Bone marrow (tissue), 2 donors: ENCODE results near the gene SH3RF2.
"Not testable (repeated sequence)": the region's sequence is repeated elsewhere in the genome, so short reads cannot be mapped to it uniquely, and the experiment has no call there.

ENCODE experiments used
- DNase-seq, 2 donors: peaks; one replicate each; lab custom pipeline; 2025; lab: John Stamatoyannopoulos, UW

The SH3RF2 gene

DNA sequence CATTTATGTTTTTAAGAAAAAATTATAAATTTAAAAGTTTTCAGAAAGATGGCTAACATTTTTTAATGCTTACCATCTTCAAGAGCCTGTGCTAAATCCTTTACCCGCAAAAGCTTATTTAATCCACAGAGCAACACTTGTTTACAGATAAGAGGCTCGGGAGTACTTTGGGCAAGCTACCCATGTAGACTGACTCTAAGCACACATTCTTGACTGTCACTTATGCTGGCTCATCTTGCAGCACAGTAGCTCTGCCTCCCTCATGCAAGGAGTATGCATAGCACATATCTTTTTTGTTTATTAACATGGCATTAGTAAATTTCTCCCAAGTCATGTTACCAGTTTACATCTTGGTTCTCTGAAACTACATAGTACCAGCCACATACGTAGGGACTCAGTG lies 14.7 kb downstream of the SH3RF2 start:
- DNase-seq: no peak

DNA sequence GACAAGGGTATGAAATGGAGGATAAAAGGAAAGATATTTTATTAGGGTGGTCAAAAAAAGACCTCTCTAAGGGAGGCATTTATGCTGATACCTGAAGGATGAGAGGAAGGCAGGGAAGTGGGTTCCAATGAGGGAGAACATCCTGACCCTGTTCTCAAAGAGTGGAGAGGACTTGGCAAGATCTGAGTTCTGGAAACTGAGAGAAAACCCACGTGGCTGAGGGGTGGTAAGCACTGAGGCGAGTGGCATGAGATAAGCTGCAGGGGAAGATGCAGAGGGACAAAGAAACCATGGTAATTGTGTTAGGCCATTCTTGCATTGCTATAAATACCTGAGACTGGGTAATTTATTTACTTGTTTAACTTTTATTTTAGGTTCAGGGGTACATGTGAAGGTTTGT lies 16.8 kb downstream of the SH3RF2 start:
- no peak for DNase-seq

- not testable (repeated sequence) for DNase-seq
These were observed 17.8 kb downstream of the SH3RF2 start for GRCh38 chr5:145954140-145954539.

DNA sequence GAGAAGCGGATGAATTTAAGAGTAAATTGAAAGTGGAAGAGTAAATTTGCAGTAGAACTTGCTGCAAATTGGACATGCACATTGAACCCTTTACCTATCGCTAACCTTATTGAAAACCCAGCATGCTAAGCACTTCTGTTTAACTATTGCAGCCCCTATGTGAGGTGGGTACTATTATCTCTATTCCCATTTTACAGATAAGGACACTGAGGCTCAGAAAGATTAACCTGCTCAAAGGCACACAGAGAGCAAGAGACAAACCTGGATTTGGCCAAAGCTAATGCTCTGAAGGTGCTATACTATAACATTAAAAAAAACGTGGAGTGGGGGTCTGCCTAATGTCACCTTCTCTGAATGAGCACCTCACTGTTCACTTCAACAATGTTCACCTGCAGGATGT lies 21.0 kb downstream of the SH3RF2 start:
- no peak for DNase-seq

DNA sequence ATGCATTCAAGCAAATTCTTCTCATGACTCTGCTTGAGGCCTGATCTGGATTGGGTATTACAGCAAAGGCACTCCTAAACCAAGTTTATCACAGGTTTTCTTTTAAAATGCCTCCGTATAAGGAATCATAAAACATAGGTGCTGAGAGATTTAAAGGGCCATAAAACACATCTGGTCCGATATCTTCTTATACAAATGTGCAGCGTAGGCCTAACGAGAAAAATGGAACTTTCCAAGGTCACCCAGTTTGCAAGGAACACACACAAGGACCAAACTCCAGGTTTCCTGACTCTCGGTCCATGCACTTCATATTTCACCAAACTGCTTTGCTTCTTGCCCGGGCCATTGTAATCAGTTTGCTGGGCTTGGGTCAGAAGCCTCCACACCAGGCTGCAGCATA lies 22.1 kb downstream of the SH3RF2 start:
- DNase-seq: no peak

- DNase-seq: no peak
These were observed 23.8 kb downstream of the SH3RF2 start for GRCh38 chr5:145960166-145960565.

DNA sequence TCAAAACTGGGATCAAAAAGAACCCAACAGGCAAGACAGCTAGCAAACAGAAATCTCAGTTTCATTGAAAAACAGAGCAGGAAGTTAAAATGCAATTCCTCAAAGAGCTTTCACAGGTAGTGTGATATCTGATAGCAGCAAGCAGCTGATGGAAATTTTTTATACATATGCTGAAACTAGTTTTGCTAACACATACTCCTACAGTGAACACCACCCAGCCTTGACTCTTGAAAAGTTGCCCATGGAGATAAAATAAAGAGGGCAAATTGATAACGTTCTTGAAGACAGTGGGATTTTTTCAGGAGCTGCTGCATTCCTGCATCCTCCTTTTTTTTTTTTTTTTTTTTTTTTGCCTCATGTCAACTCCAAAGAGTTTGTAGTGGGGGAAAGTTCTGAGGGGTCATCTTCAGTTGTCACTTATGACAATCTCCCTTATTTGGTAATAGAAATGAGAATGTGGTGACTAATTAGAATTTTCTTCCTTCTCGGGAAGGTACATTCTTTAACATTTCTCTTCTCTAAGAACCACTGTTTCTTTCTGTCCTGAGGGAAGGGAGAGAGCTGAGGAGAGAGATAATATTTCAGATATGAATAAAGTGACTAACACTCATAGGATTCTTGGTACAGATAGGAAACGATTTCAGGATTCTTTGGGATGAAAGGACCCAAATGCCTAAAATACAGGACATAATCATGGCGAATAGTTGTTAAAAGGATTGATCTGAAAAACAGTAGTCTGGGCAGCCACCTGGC lies 24.6 kb downstream of the SH3RF2 start:
- no peak for DNase-seq

GRCh38 chr5:145962001-145962400 lies 25.6 kb downstream of the SH3RF2 start:
- DNase-seq: no peak

DNA sequence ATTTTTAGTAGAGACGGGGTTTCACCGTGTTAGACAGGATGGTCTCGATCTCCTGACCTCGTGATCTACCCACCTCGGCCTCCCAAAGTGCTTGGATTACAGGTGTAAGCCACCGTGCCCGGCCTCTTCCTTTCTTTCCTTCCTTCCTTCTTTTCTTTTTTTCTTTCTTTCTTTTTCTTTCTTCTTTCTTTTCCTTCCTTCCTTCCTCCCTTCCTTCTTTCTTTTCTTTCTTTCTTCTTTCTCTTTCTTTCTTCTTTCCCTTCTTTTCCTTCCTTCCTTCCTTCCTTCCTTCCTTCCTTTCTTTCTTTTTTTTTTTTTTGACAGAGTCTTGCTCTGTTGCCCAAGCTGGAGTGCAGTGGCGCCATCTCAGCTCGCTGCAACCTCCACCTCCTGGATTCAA lies 27.6 kb downstream of the SH3RF2 start:
- DNase-seq: not testable (repeated sequence)

GRCh38 chr5:145965804-145966203 lies 29.4 kb downstream of the SH3RF2 start:
- no peak for DNase-seq

- no peak for DNase-seq
These were observed 30.9 kb downstream of the SH3RF2 start for GRCh38 chr5:145967296-145967695.

- no peak for DNase-seq
These were observed 32.8 kb downstream of the SH3RF2 start for GRCh38 chr5:145968970-145969713.

DNA sequence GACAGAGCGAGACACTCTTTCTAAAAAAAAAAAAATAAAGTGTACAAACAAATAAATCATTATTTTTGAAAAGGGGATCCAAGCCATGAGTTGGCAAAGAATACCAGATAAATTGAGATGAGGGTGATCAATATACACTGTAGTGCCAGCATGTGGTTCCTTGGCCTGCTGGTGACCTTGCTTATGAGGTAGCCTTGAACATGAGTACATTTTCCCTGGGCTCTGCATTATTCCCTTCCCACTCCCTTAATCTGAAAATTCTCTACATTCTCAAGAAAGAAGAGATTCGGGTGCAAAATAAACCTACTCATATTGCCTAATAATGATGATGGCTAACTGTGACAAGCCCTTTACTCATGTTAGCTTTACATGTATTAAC lies 33.3 kb downstream of the SH3RF2 start:
- no peak for DNase-seq

GRCh38 chr5:145971108-145971507 lies 34.7 kb downstream of the SH3RF2 start:
- DNase-seq: no peak

DNA sequence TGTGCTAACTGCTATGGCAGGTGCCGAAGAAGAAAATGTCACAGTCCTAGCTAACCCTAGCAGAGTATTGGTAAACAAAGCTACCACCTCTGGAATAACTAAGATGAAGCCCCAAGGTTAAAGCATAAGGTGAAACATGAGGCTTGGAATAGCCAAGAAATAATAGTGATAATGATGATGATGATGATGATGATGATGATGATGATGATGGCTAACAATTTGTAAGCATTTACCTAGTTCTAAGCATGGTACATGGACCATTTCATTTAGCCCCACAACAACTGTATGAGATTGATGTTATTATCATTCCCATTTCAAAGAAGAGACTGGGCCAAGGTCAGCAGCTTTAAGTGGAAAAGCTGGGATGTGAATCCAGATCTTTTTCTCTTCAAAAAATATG lies 35.3 kb downstream of the SH3RF2 start:
- DNase-seq: no peak

GRCh38 chr5:145975001-145975360 lies 38.6 kb downstream of the SH3RF2 start:
- DNase-seq: no peak

GRCh38 chr5:145975361-145976066 lies 39.1 kb downstream of the SH3RF2 start:
- DNase-seq: no peak

DNA sequence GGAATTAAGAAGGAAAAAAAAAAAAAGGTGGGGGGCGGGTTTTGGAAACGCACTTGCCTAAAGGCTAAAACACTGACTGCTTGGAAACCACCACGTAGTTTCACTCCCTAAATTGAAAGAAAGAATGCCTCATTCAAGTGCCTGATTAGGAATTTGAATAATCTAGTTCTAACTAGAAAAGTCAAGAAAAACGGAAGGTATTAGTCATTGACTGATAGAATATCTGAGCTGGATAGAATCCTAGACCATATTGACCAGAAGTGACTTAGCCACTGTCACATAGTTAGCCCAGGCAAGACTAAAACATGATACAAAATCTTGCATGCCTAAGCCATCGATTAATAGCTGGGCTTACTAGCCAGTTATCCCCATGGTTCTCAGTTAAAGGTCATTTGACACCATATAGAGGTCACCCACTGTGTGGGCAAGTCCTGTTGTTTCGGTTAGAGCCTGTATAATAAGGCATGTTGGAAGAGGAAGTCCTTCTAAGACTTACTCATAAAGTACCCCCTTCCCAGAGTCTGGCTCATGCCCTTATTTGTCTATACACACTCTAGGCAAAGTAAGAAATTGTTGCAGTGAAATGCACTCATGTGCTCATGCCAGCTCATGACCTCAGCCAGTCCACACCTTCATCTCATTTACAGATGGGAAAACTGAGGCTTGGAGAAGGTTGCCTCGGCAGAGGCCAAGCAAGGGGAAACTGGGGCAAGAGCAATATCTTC lies 40.2 kb downstream of the SH3RF2 start:
- DNase-seq: no peak

DNA sequence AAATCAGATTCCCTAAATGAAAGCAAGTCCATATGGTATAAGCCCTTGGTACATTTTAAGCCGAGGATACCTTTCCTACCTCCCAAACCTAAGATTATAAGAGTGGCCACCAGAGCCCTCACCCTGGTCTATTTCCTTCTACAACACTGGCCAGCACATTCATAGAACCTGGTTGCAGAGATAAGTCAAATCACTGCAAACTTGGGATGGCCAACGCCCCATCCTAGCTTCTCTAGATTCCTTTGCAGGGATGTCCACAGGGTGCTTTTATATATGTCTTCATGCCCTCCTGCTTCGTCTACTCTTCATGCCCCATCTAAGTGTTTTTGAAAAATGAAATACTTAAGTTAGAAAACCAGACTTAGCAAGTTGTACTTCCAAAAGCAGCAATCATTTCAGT lies 41.8 kb downstream of the SH3RF2 start:
- no peak for DNase-seq

DNA sequence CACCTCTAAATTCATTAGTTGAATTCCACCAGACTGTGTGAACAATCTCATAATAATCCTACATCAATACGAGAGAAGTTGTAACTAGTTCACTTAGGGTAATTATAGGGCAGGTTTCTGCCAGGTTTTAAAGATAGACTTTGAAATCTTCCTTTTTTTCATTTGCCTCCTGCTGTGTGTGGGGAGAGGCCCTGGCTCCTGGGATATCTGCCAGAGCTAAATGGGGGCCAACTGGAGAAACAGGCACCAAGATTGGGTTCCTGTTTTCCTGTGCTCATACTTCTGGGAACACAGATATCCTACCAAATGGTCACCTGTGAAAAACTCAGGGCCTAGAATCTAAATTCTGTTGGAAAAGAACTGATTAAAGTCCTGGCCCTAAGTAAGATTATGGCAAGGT lies 42.3 kb downstream of the SH3RF2 start:
- DNase-seq: no peak

GRCh38 chr5:145979270-145980223 lies 43.2 kb downstream of the SH3RF2 start:
- DNase-seq: no peak
